Erythroblast (primary cell): Measurements from ENCODE around the gene MAN2B1.

Experiments
- GATA1 ChIP-seq: IDR thresholded peaks from 2 replicates; pipeline ENCODE4 v1.6.1; 2011; ENCODE audit warnings: low read depth, mild to moderate bottlenecking, control low read depth, low read length, moderate library complexity
- POLR2A ChIP-seq: IDR thresholded peaks from 2 replicates; pipeline ENCODE4 v1.6.1; 2011; ENCODE audit warnings: mild to moderate bottlenecking, low read length

- TF ChIP-seq POLR2A (no peak), GATA1 (no peak)
Observed at GRCh38 chr19:12705169-12705568, 38.6 kb upstream of the MAN2B1 start.
